ENCODE data around the gene LRP8. TPM values are rescaled to one million over a fixed set of nuclear protein-coding genes. Genes with fewer than 3 reads are reported as not detected.

Gene LRP8
- total RNA-seq, 1 experiment from 2014 or later: 54.4 TPM

DNA sequence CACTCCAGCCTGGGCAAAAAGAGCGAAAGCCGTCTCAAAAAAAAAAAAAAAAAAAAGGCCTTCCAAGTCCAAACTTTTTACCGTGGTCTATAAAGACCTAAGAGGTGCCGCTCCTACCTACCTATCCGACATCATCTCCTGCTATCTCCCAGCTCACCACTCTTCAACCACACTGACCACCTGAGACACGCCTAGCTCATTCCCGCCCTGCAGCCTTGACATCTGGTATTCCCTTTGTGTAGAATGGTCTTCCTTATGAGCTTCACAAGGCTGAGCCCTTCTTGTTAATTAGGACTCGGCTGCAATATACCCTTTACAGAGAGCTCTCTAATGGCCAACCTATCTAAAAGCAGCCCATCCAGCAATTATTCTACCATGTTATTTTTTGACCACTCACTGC, 90.2 kb downstream of the LRP8 start:
- no TSS peak for BruUV-seq (replicated peaks)

DNA sequence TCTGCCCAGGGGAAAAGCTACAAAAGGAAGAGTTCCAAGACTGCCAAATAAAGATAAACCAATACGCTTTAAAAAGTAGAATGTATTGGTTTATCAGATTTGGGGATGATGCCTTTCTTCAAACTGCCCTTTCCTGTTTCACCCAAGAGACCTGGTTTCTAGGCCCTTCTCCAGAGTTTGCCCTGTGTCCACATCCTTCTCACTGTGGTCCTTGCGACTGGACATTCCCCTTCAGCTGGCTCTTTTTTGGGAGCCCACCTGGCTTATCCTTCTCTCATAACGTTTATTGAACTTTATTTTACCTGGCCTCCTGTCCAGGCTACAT, 106.9 kb downstream of the LRP8 start:
- Histone ChIP-seq H3K27me3 (ENCODE audit: low read length) (no peaks in the 10 kb centered on the region), H3K4me2 (ENCODE audit: low read length) (peak overlapping the region; percentile 94), H3K27ac (ENCODE audit: low read length) (peak overlapping the region; percentile 81), H3K4me3 (ENCODE audit: low read length) (peak overlapping the region; percentile 79), H3F3A (ENCODE audit: low read length, unreplicated experiment) (no peaks in the 10 kb centered on the region), H4K20me1 (ENCODE audit: low read length) (no peaks in the 10 kb centered on the region), H3K36me3 (ENCODE audit: low read depth, low read length) (no peaks in the 10 kb centered on the region), H3K4me1 (ENCODE audit: insufficient read depth, low read length) (peaks cover 16% of the 10 kb centered on the region), H3K79me2 (ENCODE audit: low read length) (peaks cover 13% of the 10 kb centered on the region), H3K9ac (ENCODE audit: low read length) (peak overlapping the region; percentile 94), H2AFZ (ENCODE audit: low read length) (peak overlapping the region; percentile 83), H3K9me2 (replicated peaks; ENCODE audit: low read length) (no peaks in the 10 kb centered on the region), H3K9me3 (ENCODE audit: low read length) (no peaks in the 10 kb centered on the region)
- ATAC-seq (no peak), DNase-seq (no peak)
- POLR2A ChIA-PET (ENCODE audit: unreplicated experiment): no interaction called here
- BruUV-seq (replicated peaks): TSS peak; percentile 96
- no peak for TF ChIP-seq EZH2phosphoT487 (IDR thresholded peaks at IDR 0.05; ENCODE audit: borderline replicate concordance, low read length)
- TF ChIP-seq EZH2 (IDR thresholded peaks at IDR 0.05; ENCODE audit: low read length, unreplicated experiment): no peak
- TF ChIP-seq, protein P1, sequence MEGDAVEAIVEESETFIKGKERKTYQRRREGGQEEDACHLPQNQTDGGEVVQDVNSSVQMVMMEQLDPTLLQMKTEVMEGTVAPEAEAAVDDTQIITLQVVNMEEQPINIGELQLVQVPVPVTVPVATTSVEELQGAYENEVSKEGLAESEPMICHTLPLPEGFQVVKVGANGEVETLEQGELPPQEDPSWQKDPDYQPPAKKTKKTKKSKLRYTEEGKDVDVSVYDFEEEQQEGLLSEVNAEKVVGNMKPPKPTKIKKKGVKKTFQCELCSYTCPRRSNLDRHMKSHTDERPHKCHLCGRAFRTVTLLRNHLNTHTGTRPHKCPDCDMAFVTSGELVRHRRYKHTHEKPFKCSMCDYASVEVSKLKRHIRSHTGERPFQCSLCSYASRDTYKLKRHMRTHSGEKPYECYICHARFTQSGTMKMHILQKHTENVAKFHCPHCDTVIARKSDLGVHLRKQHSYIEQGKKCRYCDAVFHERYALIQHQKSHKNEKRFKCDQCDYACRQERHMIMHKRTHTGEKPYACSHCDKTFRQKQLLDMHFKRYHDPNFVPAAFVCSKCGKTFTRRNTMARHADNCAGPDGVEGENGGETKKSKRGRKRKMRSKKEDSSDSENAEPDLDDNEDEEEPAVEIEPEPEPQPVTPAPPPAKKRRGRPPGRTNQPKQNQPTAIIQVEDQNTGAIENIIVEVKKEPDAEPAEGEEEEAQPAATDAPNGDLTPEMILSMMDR (conservative IDR thresholded peaks at IDR 0.05; ENCODE audit: low read depth, low read length): no peak
- CTCF ChIA-PET: no interaction called here
- intact Hi-C loops (cut with micrococcal nuclease): loop anchor here (1.0 kb wide), 1 partner anchor 17 kb away; the partner anchor contains the start of gene MAGOH

More for the DNA sequence above, 90.2 kb downstream of the LRP8 start:
- ChIA-PET CTCF (no interaction called here), POLR2A (ENCODE audit: unreplicated experiment) (no interaction called here)
- ATAC-seq: no peak
- peaks cover 23% of the 10 kb centered on the region for H3K4me1 ChIP-seq (ENCODE audit: insufficient read depth, low read length)
- H3K27me3 ChIP-seq (ENCODE audit: low read length): no peaks in the 10 kb centered on the region
- H3K9me2 ChIP-seq (replicated peaks; ENCODE audit: low read length): no peaks in the 10 kb centered on the region
- intact Hi-C loops (cut with micrococcal nuclease): loop anchor here (1.0 kb wide), 1 partner anchor 17 kb away; the partner anchor contains the start of gene CZIB
- no peak overlapping the region for H3K27ac ChIP-seq (ENCODE audit: low read length)
- H3K36me3 ChIP-seq (ENCODE audit: low read depth, low read length): peaks cover 24% of the 10 kb centered on the region
- no peaks in the 10 kb centered on the region for H4K20me1 ChIP-seq (ENCODE audit: low read length)
- H3K4me3 ChIP-seq (ENCODE audit: low read length): peak overlapping the region; percentile 98
- DNase-seq: no peak
- H3K9ac ChIP-seq (ENCODE audit: low read length): peak overlapping the region; percentile 94
- peak overlapping the region; percentile 86 for H2AFZ ChIP-seq (ENCODE audit: low read length)
- peak overlapping the region; percentile 96 for H3K4me2 ChIP-seq (ENCODE audit: low read length)
- H3K9me3 ChIP-seq (ENCODE audit: low read length): no peaks in the 10 kb centered on the region
- peaks cover 7% of the 10 kb centered on the region for H3F3A ChIP-seq (ENCODE audit: low read length, unreplicated experiment)
- peaks cover 37% of the 10 kb centered on the region for H3K79me2 ChIP-seq (ENCODE audit: low read length)
- TF ChIP-seq, protein P1 (conservative IDR thresholded peaks at IDR 0.05; ENCODE audit: low read depth, low read length): no peak
- TF ChIP-seq EZH2phosphoT487 (IDR thresholded peaks at IDR 0.05; ENCODE audit: borderline replicate concordance, low read length) (no peak), EZH2 (IDR thresholded peaks at IDR 0.05; ENCODE audit: low read length, unreplicated experiment) (no peak)

DNA sequence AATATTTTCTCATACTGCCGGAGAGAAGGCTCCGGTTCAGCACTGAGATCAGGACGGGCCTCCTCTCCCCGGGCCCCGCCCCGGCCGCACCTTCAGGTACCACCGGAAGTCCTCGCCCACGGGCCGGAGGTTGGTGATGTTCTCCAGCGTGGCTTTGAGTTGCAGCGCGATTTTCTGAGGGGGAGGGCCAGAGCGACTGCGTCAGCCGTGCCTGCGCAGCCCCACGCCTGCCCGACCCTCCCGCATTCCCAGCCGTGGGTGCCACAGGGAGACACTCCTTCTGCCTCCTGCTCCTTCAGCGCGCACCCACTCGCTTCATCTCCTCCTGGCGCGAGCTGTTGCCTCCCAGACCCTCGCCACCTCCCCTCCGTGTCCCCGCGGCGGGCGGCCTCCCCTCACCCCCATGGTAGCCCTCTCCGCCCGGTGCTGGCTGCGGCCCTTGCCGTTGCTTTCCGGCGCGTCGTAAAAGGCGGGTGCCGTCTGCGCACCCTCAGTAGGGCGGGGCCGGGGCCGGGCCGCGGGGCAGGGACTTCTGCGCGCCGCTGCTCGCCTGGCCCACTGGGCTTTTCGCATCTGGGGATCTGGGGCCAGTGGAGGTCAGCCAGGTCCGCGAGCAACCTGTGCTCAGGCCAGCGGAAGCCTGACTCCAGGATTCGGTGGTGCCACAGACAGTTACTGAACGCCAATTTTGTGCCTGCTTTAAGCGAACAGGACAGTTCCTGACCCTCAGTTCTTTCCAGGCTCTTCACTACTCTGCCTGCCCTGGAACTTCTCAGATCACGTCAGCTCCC, 107.5 kb downstream of the LRP8 start, which contains the start of gene CZIB:
Gene CZIB (minus strand): TSS at position 464 of the 791 bp plus-strand sequence. CDS start 59 bp downstream, at position 405.
- H3K9ac ChIP-seq (ENCODE audit: low read length): peak within 1 kb of the TSS; percentile 94
- no peaks in the 10 kb centered on the region for H3F3A ChIP-seq (ENCODE audit: low read length, unreplicated experiment)
- no peaks in the 10 kb centered on the region for H3K27me3 ChIP-seq (ENCODE audit: low read length)
- H3K4me3 ChIP-seq (ENCODE audit: low read length): peak within 1 kb of the TSS; percentile 79
- peak within 1 kb of the TSS; percentile 83 for H2AFZ ChIP-seq (ENCODE audit: low read length)
- peaks cover 13% of the 10 kb centered on the region for H3K79me2 ChIP-seq (ENCODE audit: low read length)
- H3K36me3 ChIP-seq (ENCODE audit: low read depth, low read length): no peaks in the 10 kb centered on the region
- peak; percentile 93 for ATAC-seq
- POLR2A ChIA-PET (ENCODE audit: unreplicated experiment): interaction anchor here (0.6 kb wide), 1 partner anchor 352 kb away, joined by 3 read pairs; no protein-coding TSS in a partner anchor
- peak; percentile 93 for DNase-seq
- H3K9me2 ChIP-seq (replicated peaks; ENCODE audit: low read length): no peaks in the 10 kb centered on the region
- H3K9me3 ChIP-seq (ENCODE audit: low read length): no peaks in the 10 kb centered on the region
- no TSS peak for BruUV-seq (replicated peaks)
- H3K27ac ChIP-seq (ENCODE audit: low read length): peak within 1 kb of the TSS; percentile 81
- H3K4me1 ChIP-seq (ENCODE audit: insufficient read depth, low read length): peaks cover 16% of the 10 kb centered on the region
- intact Hi-C loops (cut with micrococcal nuclease): loop anchor here (1.0 kb wide), 1 partner anchor 18 kb away; the partner anchor contains the start of gene MAGOH
- CTCF ChIA-PET: no interaction called here
- no peaks in the 10 kb centered on the region for H4K20me1 ChIP-seq (ENCODE audit: low read length)
- H3K4me2 ChIP-seq (ENCODE audit: low read length): peak within 1 kb of the TSS; percentile 94
- TF ChIP-seq EZH2phosphoT487 (IDR thresholded peaks at IDR 0.05; ENCODE audit: borderline replicate concordance, low read length): no peak
- TF ChIP-seq, protein P1 (conservative IDR thresholded peaks at IDR 0.05; ENCODE audit: low read depth, low read length): no peak
- TF ChIP-seq EZH2 (IDR thresholded peaks at IDR 0.05; ENCODE audit: low read length, unreplicated experiment): no peak

Measured in PC-3 (cell line).